ENCODE measurements around the gene ADGRA1. TPM values are rescaled to one million over a fixed set of nuclear protein-coding genes. Genes with fewer than 3 reads are reported as not detected.
A peak's percentile ranks its signal among the peaks of the same experiment; 100 is the strongest.

Gene ADGRA1
- total and polyA plus RNA-seq, 2 of the 13 experiments (the other 11 are each of a cell fraction or from before 2014, with no cell fraction given), result not detected

GRCh38 chr10:133143200-133143533, 55.4 kb downstream of the ADGRA1 start:
- POLR2A ChIA-PET, result no interaction called here
- CTCF ChIA-PET (ENCODE audit: low intra/inter-chr PET ratio, low total read pairs), result no interaction called here
- H3K9me3 ChIP-seq (ENCODE audit: low read length), result no peaks in the 10 kb centered on the region

GRCh38 chr10:133143546-133143945, 55.8 kb downstream of the ADGRA1 start:
- peaks cover 4 to 44% of the 10 kb centered on the region in 2 experiments for H3K27me3 ChIP-seq (ENCODE audit: control insufficient read depth in 1 of 2, insufficient read depth in 2 of 2, low read length in 2 of 2)
- no peak overlapping the region for H3K27ac ChIP-seq (ENCODE audit: extremely low read length, insufficient read depth, low read length)
- no peak overlapping the region for H2AFZ ChIP-seq (ENCODE audit: low read length)
- ATAC-seq, result no peak
- 29% methylated on average over 9 of the region's 9 CpGs for WGBS (ENCODE audit: low lambda C conversion rate)
- H3K9me3 ChIP-seq (ENCODE audit: low read length), result no peaks in the 10 kb centered on the region
- no peaks in the 10 kb centered on the region for H3K79me2 ChIP-seq (ENCODE audit: insufficient read depth, low read length)
- no peaks in the 10 kb centered on the region for H3K36me3 ChIP-seq (replicated peaks in 1 of 2; ENCODE audit: control insufficient read depth in 1 of 2, insufficient read depth in 2 of 2, low read length in 2 of 2)
- H3K4me2 ChIP-seq (ENCODE audit: low read depth, low read length), result no peak overlapping the region
- H4K20me1 ChIP-seq (ENCODE audit: insufficient read depth, low read length), result peaks cover 5% of the 10 kb centered on the region; the same call in 1 of the 2 replicates
- CTCF ChIA-PET (ENCODE audit: low intra/inter-chr PET ratio, low total read pairs), result no interaction called here
- no peak for FAIRE-seq
- DNase-seq (ENCODE audit: low spot score), result no peak
- no TSS peak for BruUV-seq (replicated peaks)
- H3K9ac ChIP-seq (ENCODE audit: insufficient read depth, low read depth, low read length), result no peak overlapping the region
- no peak overlapping the region for H3K4me3 ChIP-seq (replicated peaks in 1 of 3; ENCODE audit: insufficient read depth in 1 of 3, low read depth in 2 of 3, low read length in 3 of 3)
- in situ Hi-C loops (cut with HindIII; ENCODE audit: extremely low pct_ligation_motif_present, low pct_unique_long_range_greater_than_20kb), result no loop called here
- intact Hi-C loops (cut with micrococcal nuclease; ENCODE audit: unreplicated experiment), result no loop called here
- H3K4me1 ChIP-seq (ENCODE audit: insufficient read depth, low read length), result no peaks in the 10 kb centered on the region
- POLR2A ChIA-PET, result no interaction called here
- TF ChIP-seq ZNF768 (CRISPR knock-in tag; IDR thresholded peaks at IDR 0.05) (no peak), RCOR2 (CRISPR knock-in tag; IDR thresholded peaks at IDR 0.05) (no peak), ZKSCAN1 (IDR thresholded peaks at IDR 0.05; ENCODE audit: low read length) (no peak), RXRB (CRISPR knock-in tag; IDR thresholded peaks at IDR 0.05; ENCODE audit: borderline replicate concordance) (no peak), ZNF512B (CRISPR knock-in tag; IDR thresholded peaks at IDR 0.05; ENCODE audit: borderline replicate concordance) (no peak), TFDP2 (CRISPR knock-in tag; IDR thresholded peaks at IDR 0.05) (no peak)

More at GRCh38 chr10:133143200-133143533, 55.4 kb downstream of the ADGRA1 start:
- ATAC-seq (peak; percentile 60), FAIRE-seq (no peak), DNase-seq (ENCODE audit: low spot score) (no peak)
- Histone ChIP-seq H3K4me1 (ENCODE audit: insufficient read depth, low read length) (no peaks in the 10 kb centered on the region), H2AFZ (ENCODE audit: low read length) (no peak overlapping the region), H3K4me3 (replicated peaks in 1 of 3; ENCODE audit: insufficient read depth in 1 of 3, low read depth in 2 of 3, low read length in 3 of 3) (no peak overlapping the region), H3K9ac (ENCODE audit: insufficient read depth, low read depth, low read length) (no peak overlapping the region), H3K36me3 (replicated peaks in 1 of 2; ENCODE audit: control insufficient read depth in 1 of 2, insufficient read depth in 2 of 2, low read length in 2 of 2) (no peaks in the 10 kb centered on the region), H3K27me3 (ENCODE audit: control insufficient read depth in 1 of 2, insufficient read depth in 2 of 2, low read length in 2 of 2) (peaks cover 4 to 44% of the 10 kb centered on the region in 2 experiments), H3K79me2 (ENCODE audit: insufficient read depth, low read length) (no peaks in the 10 kb centered on the region), H4K20me1 (ENCODE audit: insufficient read depth, low read length) (peaks cover 5% of the 10 kb centered on the region; the same call in 1 of the 2 replicates), H3K27ac (ENCODE audit: extremely low read length, insufficient read depth, low read length) (no peak overlapping the region), H3K4me2 (ENCODE audit: low read depth, low read length) (no peak overlapping the region)
- 28% methylated on average over 6 of the region's 10 CpGs for WGBS (ENCODE audit: low lambda C conversion rate)
- in situ Hi-C loops (cut with HindIII; ENCODE audit: extremely low pct_ligation_motif_present, low pct_unique_long_range_greater_than_20kb) (no loop called here), intact Hi-C loops (cut with micrococcal nuclease; ENCODE audit: unreplicated experiment) (no loop called here)
- TF ChIP-seq ZFP62 (CRISPR knock-in tag; IDR thresholded peaks at IDR 0.05), result no peak
- TF ChIP-seq ZNF704 (CRISPR knock-in tag; IDR thresholded peaks at IDR 0.05; ENCODE audit: borderline replicate concordance), result no peak
- peak; percentile 9; the same call in 1 of the 2 replicates for TF ChIP-seq TFAP4 (IDR thresholded peaks at IDR 0.05; ENCODE audit: borderline replicate concordance, low read depth)
- BruUV-seq (replicated peaks), result no TSS peak

Measured in HepG2 (cell line).